BJ (cell line): ENCODE measurements around the gene ADM5. TPM values are rescaled to one million over a fixed set of nuclear protein-coding genes. Genes with fewer than 3 reads are reported as not detected.

ENCODE experiments used
- CTCF ChIA-PET: fragments of 350-600 bp; formaldehyde crosslinking; extraction: SDS; loops from one replicate; lab custom pipeline; 2021; ENCODE audit warnings: antibody characterized with exemption, inconsistent platforms; lab: Yijun Ruan, JAX
- POLR2A ChIA-PET: fragments of 300-600 bp; sonication (Branson Sonifier 250); formaldehyde crosslinking; extraction: SDS; loops from one replicate; lab custom pipeline; 2021; ENCODE audit warnings: antibody characterized with exemption; lab: Charles Lee
- DNase-seq: peaks from one replicate; pipeline ENCODE4 v3.0.0-alpha.2; 2011; ENCODE audit warnings: low read depth
- H3K27me3 ChIP-seq: 2 replicates; pipeline ENCODE4 v1.6.0; 2011; ENCODE audit warnings: low read length; ENCODE audit not compliant: control insufficient read depth, insufficient read depth
- H3K36me3 ChIP-seq: 2 replicates; pipeline ENCODE4 v1.5.1; 2011; ENCODE audit warnings: low read length; ENCODE audit not compliant: control insufficient read depth, insufficient read depth
- H3K4me3 ChIP-seq: 2 replicates; pipeline ENCODE4 v1.5.1; 2011; ENCODE audit warnings: low read depth, mild to moderate bottlenecking, control low read depth, low read length
- CTCF ChIP-seq: IDR thresholded peaks from 2 replicates; pipeline ENCODE4 v1.5.1; 2011; ENCODE audit warnings: low read depth, mild to moderate bottlenecking, control low read depth, inconsistent platforms, low read length, moderate library complexity; ENCODE audit not compliant: insufficient read depth
- polyA plus RNA-seq: library from polyadenylated mRNA; depleted of rRNA; stranded (reverse); fragments of >200 nt; gene quantifications from 2 replicates; pipeline ENCODE4 v1.2.3, GENCODE V29; 2011

The ADM5 gene
- polyA plus RNA-seq, 1 experiment, result 0.39 TPM

DNA sequence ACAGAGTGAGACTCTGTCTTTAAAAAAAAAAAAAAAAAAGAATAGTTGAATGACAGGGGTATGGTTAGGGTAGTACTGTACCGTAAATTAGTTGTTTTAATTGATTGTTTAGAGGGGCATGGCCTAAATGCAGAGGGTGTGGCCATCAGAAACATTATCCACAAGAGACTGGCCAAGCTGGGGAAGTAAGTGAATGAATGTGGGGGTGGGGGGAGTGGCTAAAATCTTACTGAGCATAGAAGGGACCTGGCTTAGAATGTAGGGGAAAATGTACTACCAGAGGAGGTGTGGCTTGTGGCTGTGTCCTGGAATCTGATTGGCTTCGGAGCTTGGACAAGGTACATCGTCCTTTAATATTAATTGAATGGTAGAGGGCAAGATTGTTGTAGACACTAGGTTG lies 19.9 kb upstream of the ADM5 start:
- CTCF ChIA-PET, result interaction anchor here (1.0 to 1.7 kb wide), 2 partner anchors 11 to 123 kb away, joined by 3 to 4 read pairs; no protein-coding TSS in a partner anchor
- DNase-seq, result no peak
- no peaks in the 10 kb centered on the region; the same call in 1 of the 2 replicates for H3K36me3 ChIP-seq
- no peak for TF ChIP-seq CTCF
- H3K27me3 ChIP-seq, result no peaks in the 10 kb centered on the region
- H3K4me3 ChIP-seq, result no peak overlapping the region
- POLR2A ChIA-PET, result no interaction called here

GRCh38 chr19:49672131-49672919 lies 17.1 kb upstream of the ADM5 start:
- no peaks in the 10 kb centered on the region; the same call in 1 of the 2 replicates for H3K36me3 ChIP-seq
- peak; percentile 98 for TF ChIP-seq CTCF
- no peak overlapping the region for H3K4me3 ChIP-seq
- CTCF ChIA-PET, result interaction anchor here (0.6 to 2.1 kb wide), 27 partner anchors 8 to 332 kb away, joined by 3 to 9 read pairs (median 4); partner anchors contain the start of genes AP2A1, NOSIP and RRAS
- DNase-seq, result no peak
- POLR2A ChIA-PET, result interaction anchor here (0.6 kb wide), 1 partner anchor 25 kb away, joined by 4 read pairs; no protein-coding TSS in a partner anchor
- no peaks in the 10 kb centered on the region for H3K27me3 ChIP-seq

GRCh38 chr19:49676136-49676783 lies 13.1 kb upstream of the ADM5 start:
- peak; percentile 52 for DNase-seq
- ChIA-PET CTCF (interaction anchor here (0.7 to 4.6 kb wide), 6 partner anchors 12 to 178 kb away, joined by 4 to 22 read pairs (median 4); partner anchors contain the start of genes BCL2L12 and IRF3), POLR2A (interaction anchor here (0.6 to 1.3 kb wide), 6 partner anchors 34 to 223 kb away, joined by 3 to 9 read pairs (median 3); partner anchors contain the start of genes ALDH16A1, RRAS and SCAF1)
- no peaks in the 10 kb centered on the region for H3K36me3 ChIP-seq
- no peak for TF ChIP-seq CTCF
- H3K4me3 ChIP-seq, result peak overlapping the region; percentile 29
- H3K27me3 ChIP-seq, result no peaks in the 10 kb centered on the region

DNA sequence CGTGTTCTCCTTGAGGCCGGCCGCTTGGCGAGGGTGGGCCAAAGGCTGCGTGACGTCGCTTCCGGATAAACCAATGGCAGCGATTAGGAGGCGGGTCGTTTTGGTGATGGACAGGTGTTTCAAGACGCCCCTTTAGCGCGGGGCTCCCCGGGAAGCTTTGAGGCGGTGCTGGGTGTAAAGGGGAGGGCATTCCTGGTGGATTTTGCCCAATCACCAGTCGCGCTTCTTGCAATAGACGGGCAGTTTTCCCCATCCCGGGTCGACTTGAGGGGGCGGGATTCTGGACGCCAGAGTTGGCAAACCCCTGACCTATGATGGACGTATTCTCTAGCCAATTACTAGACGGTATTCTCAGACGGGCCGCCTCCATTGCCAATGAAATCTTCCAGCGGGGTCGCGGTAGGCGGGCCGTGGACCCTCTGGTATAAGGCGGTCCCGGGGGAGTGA lies 12.6 kb upstream of the ADM5 start:
- ChIA-PET CTCF (interaction anchor here (1.0 to 4.6 kb wide), 9 partner anchors 9 to 178 kb away, joined by 3 to 22 read pairs (median 4); partner anchors contain the start of genes BCL2L12 and IRF3), POLR2A (interaction anchor here (0.6 to 1.3 kb wide), 6 partner anchors 35 to 224 kb away, joined by 3 to 9 read pairs (median 4); partner anchors contain the start of genes ALDH16A1, RRAS and SCAF1)

More for the DNA sequence above, 12.6 kb upstream of the ADM5 start:
- DNase-seq, result peak; percentile 100
- no peaks in the 10 kb centered on the region for H3K27me3 ChIP-seq
- H3K4me3 ChIP-seq, result peak overlapping the region; percentile 93
- TF ChIP-seq CTCF, result no peak
- peaks cover 2% of the 10 kb centered on the region for H3K36me3 ChIP-seq
